ENCODE measurements around the gene NSF.
"Not testable (repeated sequence)": the region's sequence is repeated elsewhere in the genome, so short reads cannot be mapped to it uniquely, and the experiment has no call there.

DNA sequence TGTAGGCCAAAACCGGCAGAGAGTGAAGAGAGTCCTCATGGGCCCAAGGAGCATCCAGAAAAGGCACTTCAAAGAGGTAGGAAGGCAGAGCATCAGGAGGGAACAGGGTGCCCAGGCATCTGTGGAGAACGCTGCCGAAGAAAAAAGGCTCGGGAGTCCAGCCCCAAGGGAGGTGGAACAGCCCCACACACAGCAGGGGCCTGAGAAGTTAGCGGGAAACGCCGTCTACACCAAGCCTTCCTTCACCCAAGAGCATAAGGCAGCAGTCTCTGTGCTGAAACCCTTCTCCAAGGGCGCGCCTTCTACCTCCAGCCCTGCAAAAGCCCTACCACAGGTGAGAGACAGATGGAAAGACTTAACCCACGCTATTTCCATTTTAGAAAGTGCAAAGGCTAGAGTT lies 41.9 kb upstream of the NSF start:
- TF ChIP-seq, protein P1, sequence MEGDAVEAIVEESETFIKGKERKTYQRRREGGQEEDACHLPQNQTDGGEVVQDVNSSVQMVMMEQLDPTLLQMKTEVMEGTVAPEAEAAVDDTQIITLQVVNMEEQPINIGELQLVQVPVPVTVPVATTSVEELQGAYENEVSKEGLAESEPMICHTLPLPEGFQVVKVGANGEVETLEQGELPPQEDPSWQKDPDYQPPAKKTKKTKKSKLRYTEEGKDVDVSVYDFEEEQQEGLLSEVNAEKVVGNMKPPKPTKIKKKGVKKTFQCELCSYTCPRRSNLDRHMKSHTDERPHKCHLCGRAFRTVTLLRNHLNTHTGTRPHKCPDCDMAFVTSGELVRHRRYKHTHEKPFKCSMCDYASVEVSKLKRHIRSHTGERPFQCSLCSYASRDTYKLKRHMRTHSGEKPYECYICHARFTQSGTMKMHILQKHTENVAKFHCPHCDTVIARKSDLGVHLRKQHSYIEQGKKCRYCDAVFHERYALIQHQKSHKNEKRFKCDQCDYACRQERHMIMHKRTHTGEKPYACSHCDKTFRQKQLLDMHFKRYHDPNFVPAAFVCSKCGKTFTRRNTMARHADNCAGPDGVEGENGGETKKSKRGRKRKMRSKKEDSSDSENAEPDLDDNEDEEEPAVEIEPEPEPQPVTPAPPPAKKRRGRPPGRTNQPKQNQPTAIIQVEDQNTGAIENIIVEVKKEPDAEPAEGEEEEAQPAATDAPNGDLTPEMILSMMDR (IDR thresholded peaks at IDR 0.05) = not testable (repeated sequence)
- not testable (repeated sequence) for TF ChIP-seq POLR2A, EP300, POLR2AphosphoS5 (IDR thresholded peaks at IDR 0.05)

All from gastroesophageal sphincter (tissue), 3 donors.